ENCODE measurements around the gene PTPRM.

The PTPRM gene

DNA sequence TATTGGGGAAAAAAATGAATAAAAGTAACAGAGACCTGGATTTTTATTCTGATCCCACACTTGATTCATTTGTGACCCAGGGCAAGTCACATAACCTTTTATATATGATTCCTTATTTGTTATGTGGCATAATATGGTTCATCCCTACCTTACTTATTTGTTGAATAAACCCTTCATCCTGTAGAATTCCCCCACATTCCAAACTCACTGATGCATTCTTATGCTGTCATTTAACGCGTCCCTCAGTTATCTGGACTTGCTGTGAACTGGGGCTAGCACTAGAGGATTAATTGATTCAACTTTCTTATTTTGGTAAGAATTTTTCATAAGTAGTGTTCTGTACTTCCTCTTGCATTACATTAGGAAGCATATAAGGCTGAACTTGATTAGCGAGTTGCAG lies 657.5 kb downstream of the PTPRM start:
- no peaks in the 10 kb centered on the region for H3K36me3 ChIP-seq (ENCODE audit: control insufficient read depth, low read length)
- H3K9me2 ChIP-seq (replicated peaks; ENCODE audit: control insufficient read depth, low read length): no peaks in the 10 kb centered on the region
- no peaks in the 10 kb centered on the region for H3K27me3 ChIP-seq (ENCODE audit: control insufficient read depth, low read length)
- H3K4me2 ChIP-seq (ENCODE audit: low read length): no peak overlapping the region
- no peak overlapping the region for H3K4me3 ChIP-seq (ENCODE audit: low read length)
- TF ChIP-seq, protein P1, sequence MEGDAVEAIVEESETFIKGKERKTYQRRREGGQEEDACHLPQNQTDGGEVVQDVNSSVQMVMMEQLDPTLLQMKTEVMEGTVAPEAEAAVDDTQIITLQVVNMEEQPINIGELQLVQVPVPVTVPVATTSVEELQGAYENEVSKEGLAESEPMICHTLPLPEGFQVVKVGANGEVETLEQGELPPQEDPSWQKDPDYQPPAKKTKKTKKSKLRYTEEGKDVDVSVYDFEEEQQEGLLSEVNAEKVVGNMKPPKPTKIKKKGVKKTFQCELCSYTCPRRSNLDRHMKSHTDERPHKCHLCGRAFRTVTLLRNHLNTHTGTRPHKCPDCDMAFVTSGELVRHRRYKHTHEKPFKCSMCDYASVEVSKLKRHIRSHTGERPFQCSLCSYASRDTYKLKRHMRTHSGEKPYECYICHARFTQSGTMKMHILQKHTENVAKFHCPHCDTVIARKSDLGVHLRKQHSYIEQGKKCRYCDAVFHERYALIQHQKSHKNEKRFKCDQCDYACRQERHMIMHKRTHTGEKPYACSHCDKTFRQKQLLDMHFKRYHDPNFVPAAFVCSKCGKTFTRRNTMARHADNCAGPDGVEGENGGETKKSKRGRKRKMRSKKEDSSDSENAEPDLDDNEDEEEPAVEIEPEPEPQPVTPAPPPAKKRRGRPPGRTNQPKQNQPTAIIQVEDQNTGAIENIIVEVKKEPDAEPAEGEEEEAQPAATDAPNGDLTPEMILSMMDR (IDR thresholded peaks at IDR 0.05; ENCODE audit: low read depth, low read length, poor library complexity, severe bottlenecking): no peak
- TF ChIP-seq EZH2phosphoT487 (IDR thresholded peaks at IDR 0.05; ENCODE audit: borderline replicate concordance, low read length): no peak
- no peaks in the 10 kb centered on the region for H4K20me1 ChIP-seq (ENCODE audit: control insufficient read depth, insufficient read depth, low read depth, low read length)
- no peaks in the 10 kb centered on the region for H3K4me1 ChIP-seq (ENCODE audit: control insufficient read depth, low read length)
- no peaks in the 10 kb centered on the region for H3K79me2 ChIP-seq (ENCODE audit: control insufficient read depth, low read length)
- no peaks in the 10 kb centered on the region for H3K9me3 ChIP-seq (ENCODE audit: control insufficient read depth, insufficient read depth, low read length)
- H3F3A ChIP-seq (ENCODE audit: control insufficient read depth, insufficient read depth): no peaks in the 10 kb centered on the region
- H3K27ac ChIP-seq (ENCODE audit: low read depth, low read length): no peak overlapping the region

DNA sequence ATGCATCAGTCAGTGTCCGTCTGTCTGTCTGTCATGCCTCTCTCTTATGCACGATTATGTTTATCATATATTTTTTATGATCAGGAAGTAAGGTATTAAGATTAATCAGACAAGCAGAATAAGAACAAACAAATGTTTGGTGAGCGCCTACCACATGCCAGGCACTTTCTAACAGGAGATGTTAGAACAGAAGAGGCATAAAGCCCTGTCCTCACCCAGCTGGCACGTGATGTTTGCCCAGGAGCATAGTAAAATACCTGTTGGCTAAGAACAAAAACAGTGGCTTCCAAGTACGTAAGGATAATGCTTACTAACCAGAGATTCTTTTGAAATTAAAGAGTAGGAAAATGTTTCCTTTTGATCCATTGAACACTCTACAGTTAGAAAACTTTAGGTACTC lies 661.9 kb downstream of the PTPRM start:
- Histone ChIP-seq H3K27me3 (ENCODE audit: control insufficient read depth, low read length) (no peaks in the 10 kb centered on the region), H3K79me2 (ENCODE audit: control insufficient read depth, low read length) (no peaks in the 10 kb centered on the region), H3K9me2 (replicated peaks; ENCODE audit: control insufficient read depth, low read length) (no peaks in the 10 kb centered on the region), H3K36me3 (ENCODE audit: control insufficient read depth, low read length) (no peaks in the 10 kb centered on the region), H3K4me3 (ENCODE audit: low read length) (no peak overlapping the region), H4K20me1 (ENCODE audit: control insufficient read depth, insufficient read depth, low read depth, low read length) (no peaks in the 10 kb centered on the region), H3F3A (ENCODE audit: control insufficient read depth, insufficient read depth) (no peaks in the 10 kb centered on the region), H3K4me1 (ENCODE audit: control insufficient read depth, low read length) (no peaks in the 10 kb centered on the region), H3K9me3 (ENCODE audit: control insufficient read depth, insufficient read depth, low read length) (no peaks in the 10 kb centered on the region), H3K27ac (ENCODE audit: low read depth, low read length) (no peak overlapping the region), H3K4me2 (ENCODE audit: low read length) (no peak overlapping the region)
- no peak for TF ChIP-seq EZH2phosphoT487 (IDR thresholded peaks at IDR 0.05; ENCODE audit: borderline replicate concordance, low read length)

- no peaks in the 10 kb centered on the region for H3K27me3 ChIP-seq (ENCODE audit: control insufficient read depth, low read length)
- no peak overlapping the region for H3K4me3 ChIP-seq (ENCODE audit: low read length)
- H3K9me2 ChIP-seq (replicated peaks; ENCODE audit: control insufficient read depth, low read length): no peaks in the 10 kb centered on the region
- no peaks in the 10 kb centered on the region for H3F3A ChIP-seq (ENCODE audit: control insufficient read depth, insufficient read depth)
- no peaks in the 10 kb centered on the region for H3K36me3 ChIP-seq (ENCODE audit: control insufficient read depth, low read length)
- TF ChIP-seq, protein P1 (IDR thresholded peaks at IDR 0.05; ENCODE audit: low read depth, low read length, poor library complexity, severe bottlenecking): no peak
- no peak for TF ChIP-seq EZH2phosphoT487 (IDR thresholded peaks at IDR 0.05; ENCODE audit: borderline replicate concordance, low read length)
- no peaks in the 10 kb centered on the region for H3K79me2 ChIP-seq (ENCODE audit: control insufficient read depth, low read length)
- no peaks in the 10 kb centered on the region for H3K4me1 ChIP-seq (ENCODE audit: control insufficient read depth, low read length)
- H3K4me2 ChIP-seq (ENCODE audit: low read length): no peak overlapping the region
- H3K27ac ChIP-seq (ENCODE audit: low read depth, low read length): no peak overlapping the region
- no peaks in the 10 kb centered on the region for H3K9me3 ChIP-seq (ENCODE audit: control insufficient read depth, insufficient read depth, low read length)
- H4K20me1 ChIP-seq (ENCODE audit: control insufficient read depth, insufficient read depth, low read depth, low read length): no peaks in the 10 kb centered on the region
These were observed 662.7 kb downstream of the PTPRM start for GRCh38 chr18:8229787-8230186.

GRCh38 chr18:8231316-8231715 lies 664.2 kb downstream of the PTPRM start:
- H3K4me3 ChIP-seq (ENCODE audit: low read length): no peak overlapping the region
- no peaks in the 10 kb centered on the region for H3K27me3 ChIP-seq (ENCODE audit: control insufficient read depth, low read length)
- H3K27ac ChIP-seq (ENCODE audit: low read depth, low read length): no peak overlapping the region
- H3K4me2 ChIP-seq (ENCODE audit: low read length): no peak overlapping the region
- no peaks in the 10 kb centered on the region for H3F3A ChIP-seq (ENCODE audit: control insufficient read depth, insufficient read depth)
- H3K79me2 ChIP-seq (ENCODE audit: control insufficient read depth, low read length): no peaks in the 10 kb centered on the region
- no peaks in the 10 kb centered on the region for H4K20me1 ChIP-seq (ENCODE audit: control insufficient read depth, insufficient read depth, low read depth, low read length)
- TF ChIP-seq, protein P1 (IDR thresholded peaks at IDR 0.05; ENCODE audit: low read depth, low read length, poor library complexity, severe bottlenecking): no peak
- no peak for TF ChIP-seq EZH2phosphoT487 (IDR thresholded peaks at IDR 0.05; ENCODE audit: borderline replicate concordance, low read length)
- no peaks in the 10 kb centered on the region for H3K9me3 ChIP-seq (ENCODE audit: control insufficient read depth, insufficient read depth, low read length)
- H3K9me2 ChIP-seq (replicated peaks; ENCODE audit: control insufficient read depth, low read length): no peaks in the 10 kb centered on the region
- no peaks in the 10 kb centered on the region for H3K4me1 ChIP-seq (ENCODE audit: control insufficient read depth, low read length)
- no peaks in the 10 kb centered on the region for H3K36me3 ChIP-seq (ENCODE audit: control insufficient read depth, low read length)
